Measurements from ENCODE around the gene RHBDD1. TPM values are rescaled to one million over a fixed set of nuclear protein-coding genes. Genes with fewer than 3 reads are reported as not detected.

The RHBDD1 gene
- total RNA-seq, 1 donor from 2014 or later: 34.3 TPM

GRCh38 chr2:226909836-226910235 lies 74.0 kb downstream of the RHBDD1 start:
- DNase-seq (ENCODE audit: low read depth, low spot score): no peak
- Mint-ChIP-seq H3K4me3 (no peak overlapping the region), H3K27me3 (ENCODE audit: low read depth) (no peaks in the 10 kb centered on the region), H3K9me3 (peaks cover 3% of the 10 kb centered on the region), H3K27ac (ENCODE audit: unreplicated experiment) (no peak overlapping the region), H3K36me3 (ENCODE audit: low read depth) (peaks cover 11% of the 10 kb centered on the region), H3K4me1 (peaks cover 6% of the 10 kb centered on the region)
- no peak for TF ChIP-seq CTCF (conservative IDR thresholded peaks at IDR 0.05)

- H3K36me3 Mint-ChIP-seq (ENCODE audit: low read depth): peaks cover 10% of the 10 kb centered on the region
- peaks cover 6% of the 10 kb centered on the region for H3K4me1 Mint-ChIP-seq
- H3K27me3 Mint-ChIP-seq (ENCODE audit: low read depth): no peaks in the 10 kb centered on the region
- DNase-seq (ENCODE audit: low read depth, low spot score): no peak
- H3K4me3 Mint-ChIP-seq: no peak overlapping the region
- TF ChIP-seq CTCF (conservative IDR thresholded peaks at IDR 0.05): no peak
- no peak overlapping the region for H3K27ac Mint-ChIP-seq (ENCODE audit: unreplicated experiment)
- peaks cover 3% of the 10 kb centered on the region for H3K9me3 Mint-ChIP-seq
Measured at GRCh38 chr2:226910384-226910783, 74.5 kb downstream of the RHBDD1 start.

- no peak overlapping the region for H3K27ac Mint-ChIP-seq (ENCODE audit: unreplicated experiment)
- no peak overlapping the region for H3K4me3 Mint-ChIP-seq
- H3K36me3 Mint-ChIP-seq (ENCODE audit: low read depth): peaks cover 10% of the 10 kb centered on the region
- H3K4me1 Mint-ChIP-seq: peaks cover 6% of the 10 kb centered on the region
- H3K9me3 Mint-ChIP-seq: peaks cover 3% of the 10 kb centered on the region
- H3K27me3 Mint-ChIP-seq (ENCODE audit: low read depth): no peaks in the 10 kb centered on the region
- no peak for DNase-seq (ENCODE audit: low read depth, low spot score)
- TF ChIP-seq CTCF (conservative IDR thresholded peaks at IDR 0.05): no peak
Measured at GRCh38 chr2:226911932-226912331, 76.1 kb downstream of the RHBDD1 start.

GRCh38 chr2:226913641-226914040 lies 77.8 kb downstream of the RHBDD1 start:
- peaks cover 10% of the 10 kb centered on the region for H3K36me3 Mint-ChIP-seq (ENCODE audit: low read depth)
- H3K9me3 Mint-ChIP-seq: peaks cover 3% of the 10 kb centered on the region
- TF ChIP-seq CTCF (conservative IDR thresholded peaks at IDR 0.05): no peak
- no peak overlapping the region for H3K4me3 Mint-ChIP-seq
- peaks cover 6% of the 10 kb centered on the region for H3K4me1 Mint-ChIP-seq
- no peak for DNase-seq (ENCODE audit: low read depth, low spot score)
- no peak overlapping the region for H3K27ac Mint-ChIP-seq (ENCODE audit: unreplicated experiment)
- no peaks in the 10 kb centered on the region for H3K27me3 Mint-ChIP-seq (ENCODE audit: low read depth)

GRCh38 chr2:226915846-226916360 lies 80.0 kb downstream of the RHBDD1 start:
- Mint-ChIP-seq H3K4me3 (no peak overlapping the region), H3K9me3 (peaks cover 8% of the 10 kb centered on the region), H3K27ac (ENCODE audit: unreplicated experiment) (no peak overlapping the region), H3K4me1 (peaks cover 6% of the 10 kb centered on the region), H3K36me3 (ENCODE audit: low read depth) (peaks cover 7% of the 10 kb centered on the region), H3K27me3 (ENCODE audit: low read depth) (no peaks in the 10 kb centered on the region)
- DNase-seq (ENCODE audit: low read depth, low spot score): no peak
- TF ChIP-seq CTCF (conservative IDR thresholded peaks at IDR 0.05): no peak
